NCI-H1105 treated with DMSO at 0.1 percent for 48 hours (cell line): ENCODE data around the gene GGCX.
A peak's percentile ranks its signal among the peaks of the same experiment; 100 is the strongest.
"Not testable (repeated sequence)": the region's sequence is repeated elsewhere in the genome, so short reads cannot be mapped to it uniquely, and the experiment has no call there.

Source experiments
- DNase-seq: peaks from one replicate; lab custom pipeline; 2025; lab: John Stamatoyannopoulos, UW

GGCX gene

GRCh38 chr2:85594715-85595300, 33.5 kb upstream of the GGCX start:
- peak; percentile 18 for DNase-seq

- no peak for DNase-seq
Observed at GRCh38 chr2:85593023-85593422, 31.7 kb upstream of the GGCX start.

GRCh38 chr2:85592299-85592698, 31.0 kb upstream of the GGCX start:
- not testable (repeated sequence) for DNase-seq

GRCh38 chr2:85591563-85591962, 30.3 kb upstream of the GGCX start:
- DNase-seq = no peak

GRCh38 chr2:85590950-85591349, 29.7 kb upstream of the GGCX start:
- no peak for DNase-seq

- no peak for DNase-seq
Observed at GRCh38 chr2:85589982-85590791, 28.9 kb upstream of the GGCX start.

GRCh38 chr2:85589181-85589580, 27.9 kb upstream of the GGCX start:
- DNase-seq = no peak

- DNase-seq = no peak
Observed at GRCh38 chr2:85588645-85589044, 27.4 kb upstream of the GGCX start.

GRCh38 chr2:85588236-85588635, 26.9 kb upstream of the GGCX start:
- DNase-seq = no peak

- no peak for DNase-seq
Observed at GRCh38 chr2:85585781-85586105, 24.4 kb upstream of the GGCX start.

- no peak for DNase-seq
Observed at GRCh38 chr2:85584857-85585780, 23.8 kb upstream of the GGCX start.

GRCh38 chr2:85584354-85584856, 23.1 kb upstream of the GGCX start, which contains the start of gene VAMP5:
VAMP5 (plus strand) TSS chr2:85584431; CDS start chr2:85584491, 60 bp downstream.
- no peak for DNase-seq

GRCh38 chr2:85583667-85584353, 22.5 kb upstream of the GGCX start:
- DNase-seq = no peak

- no peak for DNase-seq
Observed at GRCh38 chr2:85582492-85582891, 21.2 kb upstream of the GGCX start.

- no peak for DNase-seq
Observed at GRCh38 chr2:85580206-85580605, 18.9 kb upstream of the GGCX start.

GRCh38 chr2:85579266-85579935, 18.1 kb upstream of the GGCX start:
- DNase-seq = no peak

GRCh38 chr2:85578243-85579180, 17.2 kb upstream of the GGCX start:
- DNase-seq = no peak

- no peak for DNase-seq
Observed at GRCh38 chr2:85577386-85578242, 16.3 kb upstream of the GGCX start, which contains the start of gene VAMP8. VAMP8 (plus strand) TSS chr2:85577586; CDS start chr2:85577647, 61 bp downstream.

GRCh38 chr2:85577063-85577385, 15.7 kb upstream of the GGCX start:
- no peak for DNase-seq
